ENCODE measurements around the gene LY6G5C. TPM values are rescaled to one million over a fixed set of nuclear protein-coding genes. Genes with fewer than 3 reads are reported as not detected.
A peak's percentile ranks its signal among the peaks of the same experiment; 100 is the strongest.

The LY6G5C gene
- total and polyA plus RNA-seq, 9 of the 15 experiments (the other 6 are each of a cell fraction or from before 2014, with no cell fraction given) = 0.10 to 0.67 (median 0.46) TPM; not detected in 4

- TF ChIP-seq ZFP91 (CRISPR knock-in tag; IDR thresholded peaks at IDR 0.05) (no peak), MEF2A (IDR thresholded peaks at IDR 0.05; ENCODE audit: control insufficient read depth, low read depth, low read length) (no peak), PCBP2 (IDR thresholded peaks at IDR 0.05; ENCODE audit: low read depth, low read length, poor library complexity, severe bottlenecking) (peak; percentile 54), ATF3 (IDR thresholded peaks at IDR 0.05) (no peak), ATF3 (CRISPR knock-in tag; conservative IDR thresholded peaks at IDR 0.05) (peak; percentile 52; the same call in 1 of the 2 replicates), TSHZ1 (CRISPR knock-in tag; IDR thresholded peaks at IDR 0.05) (peak; percentile 20; the same call in 1 of the 2 replicates), SAP30 (IDR thresholded peaks at IDR 0.05; ENCODE audit: borderline replicate concordance, insufficient read depth, low read depth, low read length, poor library complexity, severe bottlenecking) (no peak), ZNF586 (CRISPR knock-in tag; conservative IDR thresholded peaks at IDR 0.05) (peak; percentile 98), RBBP5 (IDR thresholded peaks at IDR 0.05; ENCODE audit: borderline replicate concordance, insufficient read depth, low read length, poor library complexity, severe bottlenecking) (peak; percentile 22), PHF21A (IDR thresholded peaks at IDR 0.05; ENCODE audit: borderline replicate concordance, low read depth) (no peak), HDAC3 (IDR thresholded peaks at IDR 0.05; ENCODE audit: borderline replicate concordance, partially characterized antibody) (no peak), HEY1 (CRISPR knock-in tag; IDR thresholded peaks at IDR 0.05; ENCODE audit: borderline replicate concordance) (peak; percentile 97), TARDBP (IDR thresholded peaks at IDR 0.05) (no peak), ARID3B (CRISPR knock-in tag; IDR thresholded peaks at IDR 0.05; ENCODE audit: borderline replicate concordance) (peak; percentile 90; the same call in 1 of the 2 replicates), DDX20 (tag; IDR thresholded peaks at IDR 0.05; ENCODE audit: low read depth) (no peak)
- TF ChIP-seq, protein P1, sequence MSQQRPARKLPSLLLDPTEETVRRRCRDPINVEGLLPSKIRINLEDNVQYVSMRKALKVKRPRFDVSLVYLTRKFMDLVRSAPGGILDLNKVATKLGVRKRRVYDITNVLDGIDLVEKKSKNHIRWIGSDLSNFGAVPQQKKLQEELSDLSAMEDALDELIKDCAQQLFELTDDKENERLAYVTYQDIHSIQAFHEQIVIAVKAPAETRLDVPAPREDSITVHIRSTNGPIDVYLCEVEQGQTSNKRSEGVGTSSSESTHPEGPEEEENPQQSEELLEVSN (IDR thresholded peaks at IDR 0.05; ENCODE audit: borderline replicate concordance in 1 of 2, extremely low read depth in 1 of 2, insufficient read depth in 1 of 2, insufficient read length in 1 of 2, low read depth in 1 of 2, low read length in 1 of 2, poor library complexity in 1 of 2, severe bottlenecking in 1 of 2) = peak in 1 of 2 experiments; percentile 15
These were observed 49.2 kb upstream of the LY6G5C start (continued) for GRCh38 chr6:31729979-31730630.
